SH-SY5Y (cell line): ENCODE results near the gene TP53BP1.

Experiments
- GATA2 ChIP-seq: IDR thresholded peaks from 2 replicates; pipeline ENCODE4 v1.6.1; 2011; ENCODE audit warnings: mild to moderate bottlenecking, low read depth, low read length
- GATA3 ChIP-seq: IDR thresholded peaks from 2 replicates; pipeline ENCODE4 v1.6.1; 2011; ENCODE audit warnings: low read depth, mild to moderate bottlenecking, low read length, moderate library complexity

DNA sequence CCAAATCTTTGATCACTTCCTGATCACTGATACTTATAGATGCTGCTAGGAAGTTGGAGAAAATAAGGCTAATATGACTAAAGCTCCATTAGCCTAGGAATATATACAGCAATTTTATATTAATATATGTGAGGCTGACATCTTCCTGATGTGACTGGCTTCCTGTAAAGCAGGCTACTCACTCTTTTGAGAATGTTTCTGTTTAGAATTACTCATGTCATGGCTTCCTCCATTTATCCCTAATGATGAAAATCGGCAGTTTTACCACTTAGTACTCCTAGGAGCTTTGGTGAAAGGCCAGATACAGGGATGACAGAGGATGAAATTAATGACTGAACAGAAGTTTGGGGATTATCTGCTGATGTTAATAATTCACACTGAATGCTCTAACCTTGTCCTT, 20.6 kb upstream of the TP53BP1 start:
- no peak for TF ChIP-seq GATA2
- no peak for TF ChIP-seq GATA3
